ENCODE data around the gene ORMDL1. TPM values are rescaled to one million over a fixed set of nuclear protein-coding genes. Genes with fewer than 3 reads are reported as not detected.

Gene ORMDL1
- total and polyA plus RNA-seq, 2 of the 13 experiments (the other 11 are each of a cell fraction or from before 2014, with no cell fraction given), result 67.5 to 160 TPM

DNA sequence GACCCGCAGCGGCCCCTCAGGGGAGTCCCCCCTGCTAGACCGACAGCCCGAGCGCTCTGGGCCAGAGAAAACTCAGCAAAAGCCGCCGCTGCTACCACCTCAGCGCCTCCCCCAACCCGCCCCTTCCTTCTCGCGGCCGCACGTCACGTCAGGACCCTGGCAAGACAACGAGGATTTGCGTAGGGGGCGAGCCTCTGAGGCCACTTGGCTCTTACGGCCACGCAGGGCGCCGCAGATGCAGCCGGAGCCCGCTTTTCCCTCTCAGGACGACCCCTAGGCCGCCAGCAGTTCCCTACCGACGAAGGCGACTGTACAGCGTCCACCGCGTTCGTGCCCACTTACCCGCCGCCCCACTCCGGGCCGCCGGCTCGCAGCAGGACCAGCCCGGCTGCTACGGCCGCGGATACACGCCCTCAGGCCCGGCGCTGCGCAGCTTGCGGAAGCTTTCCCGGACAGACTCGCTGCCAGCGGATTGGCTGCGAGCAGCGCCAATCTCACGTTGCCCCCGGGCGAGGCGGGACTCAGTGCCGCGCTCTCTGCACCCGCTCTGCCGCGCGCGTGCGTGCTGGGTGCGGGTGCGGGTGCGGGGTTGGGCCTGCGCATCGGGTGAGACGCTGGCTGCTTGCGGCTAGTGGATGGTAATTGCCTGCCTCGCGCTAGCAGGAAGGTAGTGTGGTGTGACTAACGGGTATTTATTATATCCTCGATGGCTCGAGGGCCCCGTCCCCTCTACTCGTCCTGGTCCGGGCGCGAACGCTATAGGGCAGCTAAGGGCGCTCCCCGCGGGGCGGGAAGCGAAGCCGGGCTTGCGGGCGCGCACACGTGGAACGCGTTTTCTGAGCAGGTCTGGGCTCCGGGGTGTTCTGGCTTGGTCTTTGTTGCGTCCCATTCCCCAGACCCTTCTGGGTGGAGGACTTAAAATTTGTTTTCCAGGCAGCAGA, at the start of gene ORMDL1, which contains the start of gene PMS1 (continued):
- TF ChIP-seq, protein P1, sequence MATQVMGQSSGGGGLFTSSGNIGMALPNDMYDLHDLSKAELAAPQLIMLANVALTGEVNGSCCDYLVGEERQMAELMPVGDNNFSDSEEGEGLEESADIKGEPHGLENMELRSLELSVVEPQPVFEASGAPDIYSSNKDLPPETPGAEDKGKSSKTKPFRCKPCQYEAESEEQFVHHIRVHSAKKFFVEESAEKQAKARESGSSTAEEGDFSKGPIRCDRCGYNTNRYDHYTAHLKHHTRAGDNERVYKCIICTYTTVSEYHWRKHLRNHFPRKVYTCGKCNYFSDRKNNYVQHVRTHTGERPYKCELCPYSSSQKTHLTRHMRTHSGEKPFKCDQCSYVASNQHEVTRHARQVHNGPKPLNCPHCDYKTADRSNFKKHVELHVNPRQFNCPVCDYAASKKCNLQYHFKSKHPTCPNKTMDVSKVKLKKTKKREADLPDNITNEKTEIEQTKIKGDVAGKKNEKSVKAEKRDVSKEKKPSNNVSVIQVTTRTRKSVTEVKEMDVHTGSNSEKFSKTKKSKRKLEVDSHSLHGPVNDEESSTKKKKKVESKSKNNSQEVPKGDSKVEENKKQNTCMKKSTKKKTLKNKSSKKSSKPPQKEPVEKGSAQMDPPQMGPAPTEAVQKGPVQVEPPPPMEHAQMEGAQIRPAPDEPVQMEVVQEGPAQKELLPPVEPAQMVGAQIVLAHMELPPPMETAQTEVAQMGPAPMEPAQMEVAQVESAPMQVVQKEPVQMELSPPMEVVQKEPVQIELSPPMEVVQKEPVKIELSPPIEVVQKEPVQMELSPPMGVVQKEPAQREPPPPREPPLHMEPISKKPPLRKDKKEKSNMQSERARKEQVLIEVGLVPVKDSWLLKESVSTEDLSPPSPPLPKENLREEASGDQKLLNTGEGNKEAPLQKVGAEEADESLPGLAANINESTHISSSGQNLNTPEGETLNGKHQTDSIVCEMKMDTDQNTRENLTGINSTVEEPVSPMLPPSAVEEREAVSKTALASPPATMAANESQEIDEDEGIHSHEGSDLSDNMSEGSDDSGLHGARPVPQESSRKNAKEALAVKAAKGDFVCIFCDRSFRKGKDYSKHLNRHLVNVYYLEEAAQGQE (IDR thresholded peaks at IDR 0.05; ENCODE audit: borderline replicate concordance in 1 of 2, low read depth in 1 of 2, low read length in 2 of 2), result peak in 1 of 2 experiments; percentile 11; a peak in 1 of 4 replicates
- TF ChIP-seq, protein P2, sequence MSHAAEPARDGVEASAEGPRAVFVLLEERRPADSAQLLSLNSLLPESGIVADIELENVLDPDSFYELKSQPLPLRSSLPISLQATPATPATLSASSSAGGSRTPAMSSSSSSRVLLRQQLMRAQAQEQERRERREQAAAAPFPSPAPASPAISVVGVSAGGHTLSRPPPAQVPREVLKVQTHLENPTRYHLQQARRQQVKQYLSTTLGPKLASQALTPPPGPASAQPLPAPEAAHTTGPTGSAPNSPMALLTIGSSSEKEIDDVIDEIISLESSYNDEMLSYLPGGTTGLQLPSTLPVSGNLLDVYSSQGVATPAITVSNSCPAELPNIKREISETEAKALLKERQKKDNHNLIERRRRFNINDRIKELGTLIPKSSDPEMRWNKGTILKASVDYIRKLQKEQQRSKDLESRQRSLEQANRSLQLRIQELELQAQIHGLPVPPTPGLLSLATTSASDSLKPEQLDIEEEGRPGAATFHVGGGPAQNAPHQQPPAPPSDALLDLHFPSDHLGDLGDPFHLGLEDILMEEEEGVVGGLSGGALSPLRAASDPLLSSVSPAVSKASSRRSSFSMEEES (CRISPR knock-in tag; IDR thresholded peaks at IDR 0.05), result no peak; the same call in 1 of the 2 replicates
- TF ChIP-seq ZBTB1 (CRISPR knock-in tag; IDR thresholded peaks at IDR 0.05; ENCODE audit: borderline replicate concordance), result peak; percentile 100
- TF ChIP-seq ZFX (CRISPR knock-in tag; IDR thresholded peaks at IDR 0.05; ENCODE audit: low read depth), result peak; percentile 99
- TF ChIP-seq, protein P3, sequence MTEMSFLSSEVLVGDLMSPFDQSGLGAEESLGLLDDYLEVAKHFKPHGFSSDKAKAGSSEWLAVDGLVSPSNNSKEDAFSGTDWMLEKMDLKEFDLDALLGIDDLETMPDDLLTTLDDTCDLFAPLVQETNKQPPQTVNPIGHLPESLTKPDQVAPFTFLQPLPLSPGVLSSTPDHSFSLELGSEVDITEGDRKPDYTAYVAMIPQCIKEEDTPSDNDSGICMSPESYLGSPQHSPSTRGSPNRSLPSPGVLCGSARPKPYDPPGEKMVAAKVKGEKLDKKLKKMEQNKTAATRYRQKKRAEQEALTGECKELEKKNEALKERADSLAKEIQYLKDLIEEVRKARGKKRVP (CRISPR knock-in tag; IDR thresholded peaks at IDR 0.05), result peak in 1 of 2 experiments; percentile 68; a peak in 2 of 4 replicates
- TF ChIP-seq ZC3H13 (CRISPR knock-in tag; IDR thresholded peaks at IDR 0.05), result peak; percentile 98
- TF ChIP-seq ZNF737 (CRISPR knock-in tag; IDR thresholded peaks at IDR 0.05; ENCODE audit: borderline replicate concordance), result peak; percentile 96; the same call in 1 of the 2 replicates
- TF ChIP-seq ZNF670 (CRISPR knock-in tag; IDR thresholded peaks at IDR 0.05; ENCODE audit: borderline replicate concordance), result no peak
- TF ChIP-seq RNF2 (conservative IDR thresholded peaks at IDR 0.05; ENCODE audit: low read depth), result peak; percentile 95
- TF ChIP-seq TEAD2 (CRISPR knock-in tag; IDR thresholded peaks at IDR 0.05), result peak; percentile 60; the same call in 1 of the 2 replicates
- TF ChIP-seq, protein P4, sequence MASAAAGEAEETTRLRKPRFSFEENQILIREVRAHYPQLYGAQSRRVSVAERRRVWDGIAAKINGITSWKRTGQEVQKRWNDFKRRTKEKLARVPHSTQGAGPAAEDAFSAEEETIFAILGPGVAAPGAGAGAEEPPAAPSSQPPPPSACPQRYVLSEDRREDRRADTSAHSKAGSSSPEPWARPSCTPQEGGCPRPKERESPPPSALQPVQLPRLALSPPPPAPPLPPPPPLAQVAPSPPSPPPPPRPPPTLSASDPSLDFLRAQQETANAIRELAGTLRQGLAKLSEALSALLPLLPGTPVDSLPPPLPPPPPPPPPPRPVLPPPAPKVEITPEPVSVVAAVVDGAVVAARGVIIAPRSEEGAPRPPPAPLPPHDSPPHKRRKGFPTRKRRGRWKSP (CRISPR knock-in tag; IDR thresholded peaks at IDR 0.05), result peak; percentile 98
- no peak; the same call in 1 of the 2 replicates for TF ChIP-seq MZF1 (CRISPR knock-in tag; IDR thresholded peaks at IDR 0.05; ENCODE audit: borderline replicate concordance)
- TF ChIP-seq PAX8 (CRISPR knock-in tag; IDR thresholded peaks at IDR 0.05; ENCODE audit: borderline replicate concordance), result peak; percentile 78; the same call in 1 of the 2 replicates
- TF ChIP-seq DNMT3B (CRISPR knock-in tag; conservative IDR thresholded peaks at IDR 0.05), result peak; percentile 63; the same call in 1 of the 2 replicates
- peak; percentile 95 to 98 for TF ChIP-seq POLR2A (IDR thresholded peaks at IDR 0.05; ENCODE audit: insufficient read depth in 1 of 2, low read depth in 2 of 2, low read length in 2 of 2)
- TF ChIP-seq, protein P5, sequence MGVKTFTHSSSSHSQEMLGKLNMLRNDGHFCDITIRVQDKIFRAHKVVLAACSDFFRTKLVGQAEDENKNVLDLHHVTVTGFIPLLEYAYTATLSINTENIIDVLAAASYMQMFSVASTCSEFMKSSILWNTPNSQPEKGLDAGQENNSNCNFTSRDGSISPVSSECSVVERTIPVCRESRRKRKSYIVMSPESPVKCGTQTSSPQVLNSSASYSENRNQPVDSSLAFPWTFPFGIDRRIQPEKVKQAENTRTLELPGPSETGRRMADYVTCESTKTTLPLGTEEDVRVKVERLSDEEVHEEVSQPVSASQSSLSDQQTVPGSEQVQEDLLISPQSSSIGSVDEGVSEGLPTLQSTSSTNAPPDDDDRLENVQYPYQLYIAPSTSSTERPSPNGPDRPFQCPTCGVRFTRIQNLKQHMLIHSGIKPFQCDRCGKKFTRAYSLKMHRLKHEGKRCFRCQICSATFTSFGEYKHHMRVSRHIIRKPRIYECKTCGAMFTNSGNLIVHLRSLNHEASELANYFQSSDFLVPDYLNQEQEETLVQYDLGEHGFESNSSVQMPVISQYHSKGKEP (CRISPR knock-in tag; IDR thresholded peaks at IDR 0.05), result no peak
